BLaER1 (cell line): ENCODE measurements around the gene ANKRA2.
"Not testable (repeated sequence)": the region's sequence is repeated elsewhere in the genome, so short reads cannot be mapped to it uniquely, and the experiment has no call there.

Experiments
- H3K27ac ChIP-seq: shearing (Covaris generic); formaldehyde crosslinking; 2 replicates; pipeline ENCODE4 v1.8.1; 2022
- H3K27me3 ChIP-seq: shearing (Covaris generic); formaldehyde crosslinking; 2 replicates; pipeline ENCODE4 v1.8.1; 2022
- H3K36me3 ChIP-seq: shearing (Covaris generic); formaldehyde crosslinking; 2 replicates; pipeline ENCODE4 v1.8.1; 2022
- H3K4me1 ChIP-seq: shearing (Covaris generic); formaldehyde crosslinking; 2 replicates; pipeline ENCODE4 v1.8.1; 2022
- H3K4me2 ChIP-seq: shearing (Covaris generic); formaldehyde crosslinking; 2 replicates; pipeline ENCODE4 v1.8.1; 2022
- H3K4me3 ChIP-seq: shearing (Covaris generic); formaldehyde crosslinking; 2 replicates; pipeline ENCODE4 v1.8.1; 2022
- H3K9ac ChIP-seq: shearing (Covaris generic); formaldehyde crosslinking; 2 replicates; pipeline ENCODE4 v1.8.1; 2022
- H3K9me3 ChIP-seq: shearing (Covaris generic); formaldehyde crosslinking; 2 replicates; pipeline ENCODE4 v1.8.1; 2022
- H4K20me1 ChIP-seq: shearing (Covaris generic); formaldehyde crosslinking; 2 replicates; pipeline ENCODE4 v1.8.1; 2022
- Cebpa-rat ChIP-seq: shearing (Covaris generic); IDR thresholded peaks from 2 replicates; pipeline ENCODE4 v1.8.1; 2022

Gene ANKRA2

GRCh38 chr5:73531356-73531755 is 34.1 kb downstream of the ANKRA2 start:
- Histone ChIP-seq H3K4me2 (no peak overlapping the region), H3K27me3 (no peaks in the 10 kb centered on the region), H3K27ac (no peak overlapping the region), H3K9ac (no peak overlapping the region), H4K20me1 (no peaks in the 10 kb centered on the region), H3K9me3 (no peaks in the 10 kb centered on the region), H3K4me3 (no peak overlapping the region), H3K4me1 (no peaks in the 10 kb centered on the region), H3K36me3 (no peaks in the 10 kb centered on the region)
- no peak for TF ChIP-seq Cebpa-rat

GRCh38 chr5:73529081-73529480 is 36.4 kb downstream of the ANKRA2 start:
- no peak for TF ChIP-seq Cebpa-rat
- Histone ChIP-seq H3K4me2 (no peak overlapping the region), H3K9ac (no peak overlapping the region), H3K4me3 (no peak overlapping the region), H3K9me3 (no peaks in the 10 kb centered on the region), H3K4me1 (no peaks in the 10 kb centered on the region), H4K20me1 (no peaks in the 10 kb centered on the region), H3K27ac (no peak overlapping the region), H3K27me3 (no peaks in the 10 kb centered on the region), H3K36me3 (no peaks in the 10 kb centered on the region)

DNA sequence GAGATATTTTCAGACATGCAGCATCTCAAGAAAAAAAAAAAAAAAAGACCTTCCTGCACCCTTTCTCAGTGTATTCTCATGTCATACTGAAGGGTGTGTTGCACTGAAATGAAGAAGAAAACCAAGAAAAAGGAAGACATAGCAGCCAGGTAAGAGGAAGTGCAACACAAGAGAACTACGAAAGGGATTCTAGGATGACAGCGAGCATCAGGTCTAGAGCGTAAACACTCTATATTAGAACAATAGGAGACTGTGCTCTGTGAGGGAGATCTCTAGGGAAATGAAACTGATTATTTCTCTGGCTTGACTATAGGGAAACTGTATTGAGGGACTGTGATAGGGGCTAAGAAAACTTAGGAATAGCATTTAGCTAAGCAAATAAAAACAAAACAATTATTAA is 37.2 kb downstream of the ANKRA2 start:
- TF ChIP-seq Cebpa-rat: no peak
- H3K9me3 ChIP-seq: no peaks in the 10 kb centered on the region

GRCh38 chr5:73525606-73526203 is 39.7 kb downstream of the ANKRA2 start:
- H3K27me3 ChIP-seq: no peaks in the 10 kb centered on the region
- no peak for TF ChIP-seq Cebpa-rat
- no peaks in the 10 kb centered on the region for H4K20me1 ChIP-seq
- no peaks in the 10 kb centered on the region for H3K36me3 ChIP-seq
- H3K4me3 ChIP-seq: no peak overlapping the region
- no peaks in the 10 kb centered on the region for H3K4me1 ChIP-seq
- H3K27ac ChIP-seq: no peak overlapping the region
- H3K9ac ChIP-seq: no peak overlapping the region
- no peaks in the 10 kb centered on the region for H3K9me3 ChIP-seq
- no peak overlapping the region for H3K4me2 ChIP-seq

More for the DNA sequence above, 37.2 kb downstream of the ANKRA2 start:
- Histone ChIP-seq H3K4me3 (no peak overlapping the region), H3K4me2 (no peak overlapping the region), H3K4me1 (no peaks in the 10 kb centered on the region), H3K9ac (no peak overlapping the region), H3K27me3 (no peaks in the 10 kb centered on the region), H3K27ac (no peak overlapping the region), H3K36me3 (no peaks in the 10 kb centered on the region), H4K20me1 (no peaks in the 10 kb centered on the region)

GRCh38 chr5:73523861-73524260 is 41.6 kb downstream of the ANKRA2 start:
- Histone ChIP-seq H3K27ac (no peak overlapping the region), H3K36me3 (no peaks in the 10 kb centered on the region), H3K9me3 (no peaks in the 10 kb centered on the region), H3K4me2 (no peak overlapping the region), H3K9ac (no peak overlapping the region), H4K20me1 (no peaks in the 10 kb centered on the region), H3K4me3 (no peak overlapping the region), H3K4me1 (no peaks in the 10 kb centered on the region), H3K27me3 (no peaks in the 10 kb centered on the region)
- TF ChIP-seq Cebpa-rat: no peak

DNA sequence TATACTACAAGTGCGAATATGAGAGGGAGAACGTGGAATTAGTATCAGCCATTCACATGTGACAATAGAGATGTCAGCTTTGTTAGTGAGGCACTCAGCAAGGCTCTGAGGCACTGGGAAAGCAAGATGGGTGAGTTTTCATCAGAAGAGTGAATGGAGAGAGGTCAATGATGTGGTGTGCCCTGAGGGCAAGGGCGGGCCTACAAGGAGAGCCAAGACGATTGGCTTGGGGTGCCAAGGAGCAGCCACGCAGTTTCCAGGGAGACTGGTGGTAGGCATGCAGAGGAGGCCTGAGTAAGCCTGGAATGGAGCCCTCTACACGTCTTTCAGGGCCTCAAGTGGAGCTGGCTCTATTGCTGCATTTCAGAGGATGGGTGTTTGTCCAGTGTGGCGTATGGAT is 42.5 kb downstream of the ANKRA2 start:
- H3K4me3 ChIP-seq: no peak overlapping the region
- no peaks in the 10 kb centered on the region for H3K27me3 ChIP-seq
- no peak overlapping the region for H3K9ac ChIP-seq
- H3K4me2 ChIP-seq: no peak overlapping the region
- H3K9me3 ChIP-seq: no peaks in the 10 kb centered on the region
- H3K4me1 ChIP-seq: no peaks in the 10 kb centered on the region
- H3K36me3 ChIP-seq: no peaks in the 10 kb centered on the region
- H4K20me1 ChIP-seq: no peaks in the 10 kb centered on the region
- no peak overlapping the region for H3K27ac ChIP-seq
- TF ChIP-seq Cebpa-rat: no peak

- no peak for TF ChIP-seq Cebpa-rat
- Histone ChIP-seq H4K20me1 (no peaks in the 10 kb centered on the region), H3K9me3 (no peaks in the 10 kb centered on the region), H3K4me2 (no peak overlapping the region), H3K4me3 (no peak overlapping the region), H3K36me3 (no peaks in the 10 kb centered on the region), H3K27ac (no peak overlapping the region), H3K9ac (no peak overlapping the region), H3K4me1 (no peaks in the 10 kb centered on the region), H3K27me3 (no peaks in the 10 kb centered on the region)
Observed at GRCh38 chr5:73519531-73520283, 45.7 kb downstream of the ANKRA2 start.

DNA sequence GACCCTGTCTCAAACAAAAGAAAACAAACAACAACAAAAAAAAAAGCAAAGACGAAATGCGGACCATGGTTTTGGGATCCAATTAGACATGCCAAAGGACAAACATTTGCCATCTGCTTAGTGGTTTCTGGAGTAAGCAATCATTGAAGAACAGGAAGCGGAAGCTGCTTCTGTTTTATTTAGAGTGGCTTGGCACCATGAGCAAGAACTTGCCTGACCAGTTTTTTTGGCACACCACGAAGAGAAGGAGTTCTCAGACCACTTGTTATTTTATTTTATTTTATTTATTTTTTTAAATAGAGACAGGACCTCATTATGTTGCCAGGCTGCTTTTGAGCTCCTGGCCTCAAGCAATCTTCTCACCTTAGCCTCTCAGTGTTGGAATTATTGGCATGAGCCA is 50.2 kb downstream of the ANKRA2 start:
- Histone ChIP-seq H3K27ac (no peak overlapping the region), H3K9ac (no peak overlapping the region), H3K27me3 (no peaks in the 10 kb centered on the region), H3K4me3 (no peak overlapping the region), H3K4me1 (no peaks in the 10 kb centered on the region), H3K9me3 (no peaks in the 10 kb centered on the region), H4K20me1 (no peaks in the 10 kb centered on the region), H3K36me3 (no peaks in the 10 kb centered on the region), H3K4me2 (no peak overlapping the region)
- no peak for TF ChIP-seq Cebpa-rat

GRCh38 chr5:73514418-73514817 is 51.0 kb downstream of the ANKRA2 start:
- Histone ChIP-seq H3K27ac (no peak overlapping the region), H3K27me3 (no peaks in the 10 kb centered on the region)
- no peak for TF ChIP-seq Cebpa-rat

GRCh38 chr5:73513996-73514395 is 51.4 kb downstream of the ANKRA2 start:
- H3K36me3 ChIP-seq: peaks cover 3% of the 10 kb centered on the region; the same call in 1 of the 2 replicates
- H4K20me1 ChIP-seq: no peaks in the 10 kb centered on the region
- H3K9me3 ChIP-seq: no peaks in the 10 kb centered on the region
- TF ChIP-seq Cebpa-rat: no peak
- no peaks in the 10 kb centered on the region for H3K27me3 ChIP-seq
- H3K4me3 ChIP-seq: no peak overlapping the region
- no peak overlapping the region for H3K27ac ChIP-seq
- H3K4me1 ChIP-seq: no peaks in the 10 kb centered on the region
- no peak overlapping the region for H3K9ac ChIP-seq
- H3K4me2 ChIP-seq: no peak overlapping the region

More at GRCh38 chr5:73514418-73514817, 51.0 kb downstream of the ANKRA2 start:
- H3K36me3 ChIP-seq: no peaks in the 10 kb centered on the region; the same call in 1 of the 2 replicates
- H3K4me3 ChIP-seq: no peak overlapping the region
- no peaks in the 10 kb centered on the region for H4K20me1 ChIP-seq
- H3K4me1 ChIP-seq: no peaks in the 10 kb centered on the region
- H3K9me3 ChIP-seq: no peaks in the 10 kb centered on the region
- H3K4me2 ChIP-seq: no peak overlapping the region
- H3K9ac ChIP-seq: no peak overlapping the region

GRCh38 chr5:73508521-73508920 is 56.9 kb downstream of the ANKRA2 start:
- not testable (repeated sequence) for H3K27ac ChIP-seq, H3K9me3 ChIP-seq, H3K4me3 ChIP-seq, H3K27me3 ChIP-seq, H3K9ac ChIP-seq, H3K4me2 ChIP-seq
- H3K36me3 ChIP-seq: peaks cover 42% of the 10 kb centered on the region
- H4K20me1 ChIP-seq: peaks cover 38% of the 10 kb centered on the region
- H3K4me1 ChIP-seq: peaks cover 13% of the 10 kb centered on the region
